HCT116 (cell line): ENCODE results near the gene SORBS1. TPM values are rescaled to one million over a fixed set of nuclear protein-coding genes. Genes with fewer than 3 reads are reported as not detected.

Experiments
- ATAC-seq: fragments of 200-7000 bp; cut with Tn5 transposase; 2 replicates; pipeline ENCODE4 v1.9.1; 2020; ENCODE audit warnings: mild to moderate bottlenecking, moderate library complexity
- BruUV-seq: library from RNA; stranded (reverse); fragments of 400-500 nt; replicated peaks from 2 replicates; lab custom pipeline; 2021; lab: Mats Ljungman, UMichigan
- CTCF ChIA-PET: fragments of 300-600 bp; sonication (Branson Sonifier 250); formaldehyde crosslinking; loops from one replicate; lab custom pipeline; 2021; ENCODE audit warnings: antibody characterized with exemption; lab: Charles Lee
- POLR2A ChIA-PET: fragments of 300-600, 350-600 bp; sonication (Branson Sonifier 250); formaldehyde crosslinking; loops from one replicate; lab custom pipeline; 2021; ENCODE audit warnings: antibody characterized with exemption; lab: Charles Lee
- RAD21 ChIA-PET, 2 experiments: fragments of 300-600 bp; sonication (Branson Sonifier 250); formaldehyde crosslinking; loops; one replicate each; lab custom pipeline; 2023; ENCODE audit warnings: low total read pairs in 2 of 2; ENCODE audit not compliant: uncharacterized antibody in 2 of 2, unreplicated experiment in 2 of 2, low non-redundant PET in 1 of 2; lab: Charles Lee
- DNase-seq: peaks from one replicate; pipeline ENCODE4 v3.0.0-alpha.2; 2010; ENCODE audit warnings: low read depth, low spot score
- H2AFZ ChIP-seq: fragments of 200-600 bp; shearing (Covaris generic), sonication (generic); 2 replicates; pipeline ENCODE4 v1.6.1; 2017; ENCODE audit warnings: low read depth, mixed run types, mixed read lengths, antibody characterized with exemption, low read length; ENCODE audit not compliant: poor library complexity, severe bottlenecking
- H3K27ac ChIP-seq: 2 replicates; pipeline ENCODE4 v1.5.1; 2012; ENCODE audit warnings: low read depth, low read length
- H3K27me3 ChIP-seq: fragments of 200-600 bp; sonication (generic); 2 replicates; pipeline ENCODE4 v1.6.1; 2016; ENCODE audit warnings: mixed run types, low read length, mixed read lengths; ENCODE audit not compliant: insufficient read depth
- H3K36me3 ChIP-seq, 2 experiments: fragments of 200-500 bp in 1 of 2; fragments of 200-600 bp in 1 of 2; sonication (Bioruptor generic) in 1 of 2; sonication (generic) in 1 of 2; 2 replicates each; pipeline versions ENCODE4 v1.5.1 to v1.6.1; 2014 to 2016; ENCODE audit warnings: low read length in 2 of 2, inconsistent platforms in 1 of 2, mixed read lengths in 1 of 2, mixed run types in 1 of 2; ENCODE audit not compliant: insufficient read depth in 2 of 2, control insufficient read depth in 1 of 2
- H3K4me1 ChIP-seq, 2 experiments: fragments of 200-600 bp in 1 of 2; sonication (generic) in 1 of 2; 2 replicates each; pipeline versions ENCODE4 v1.5.1 to v1.6.1; 2012 to 2017; ENCODE audit warnings: low read length in 2 of 2, inconsistent platforms in 1 of 2, mild to moderate bottlenecking in 1 of 2, mixed read lengths in 1 of 2, mixed run types in 1 of 2, moderate library complexity in 1 of 2; ENCODE audit not compliant: insufficient read depth in 2 of 2, control insufficient read depth in 1 of 2
- H3K4me2 ChIP-seq: fragments of 200-600 bp; sonication (generic); 2 replicates; pipeline ENCODE4 v1.6.1; 2017; ENCODE audit warnings: mixed run types, low read length, mixed read lengths
- H3K4me3 ChIP-seq, 2 experiments: fragments of 200-600 bp in 1 of 2; sonication (generic) in 1 of 2; replicated peaks in 1 of 2; 2 replicates each; pipeline ENCODE4 v1.5.1; 2011 to 2016; ENCODE audit warnings: low read length in 2 of 2, control low read depth in 1 of 2, low read depth in 1 of 2, mild to moderate bottlenecking in 1 of 2, mixed read lengths in 1 of 2, mixed run types in 1 of 2
- H3K79me2 ChIP-seq: fragments of 200-600 bp; sonication (generic); 2 replicates; pipeline ENCODE4 v1.6.1; 2017; ENCODE audit warnings: mild to moderate bottlenecking, mixed run types, low read length, moderate library complexity, mixed read lengths; ENCODE audit not compliant: insufficient read depth
- H3K9ac ChIP-seq: fragments of 200-600 bp; sonication (generic); 2 replicates; pipeline ENCODE4 v1.6.1; 2016; ENCODE audit warnings: low read length, mixed read lengths
- H3K9me2 ChIP-seq: fragments of 200-600 bp; sonication (generic), shearing (Covaris generic); 2 replicates; pipeline ENCODE4 v1.6.1; 2017; ENCODE audit warnings: mixed run types, mild to moderate bottlenecking, moderate library complexity; ENCODE audit not compliant: insufficient read depth
- H3K9me3 ChIP-seq, 2 experiments: fragments of 200-500 bp in 1 of 2; fragments of 200-600 bp in 1 of 2; sonication (Bioruptor generic) in 1 of 2; sonication (generic) in 1 of 2; 2 replicates each; pipeline ENCODE4 v1.6.1; 2014 to 2017; ENCODE audit warnings: low read length in 2 of 2, mixed read lengths in 2 of 2, inconsistent platforms in 1 of 2, low read depth in 1 of 2, mild to moderate bottlenecking in 1 of 2, mixed run types in 1 of 2, moderate library complexity in 1 of 2; ENCODE audit not compliant: control insufficient read depth in 1 of 2, insufficient read depth in 1 of 2
- H4K20me1 ChIP-seq: fragments of 200-600 bp; sonication (generic), shearing (Covaris generic); 2 replicates; pipeline ENCODE4 v1.6.1; 2017; ENCODE audit warnings: mixed run types, mild to moderate bottlenecking, moderate library complexity; ENCODE audit not compliant: insufficient read depth
- ATF3 ChIP-seq: IDR thresholded peaks from 2 replicates; pipeline ENCODE4 v1.6.1; 2012
- ELF1 ChIP-seq: IDR thresholded peaks from 2 replicates; pipeline ENCODE4 v1.6.1; 2012; ENCODE audit warnings: low read depth, borderline replicate concordance
- EZH2 ChIP-seq: fragments of 200-600 bp; sonication (generic); IDR thresholded peaks from 2 replicates; pipeline ENCODE4 v1.6.1; 2017; ENCODE audit warnings: antibody characterized with exemption, mixed run types
- FOSL1 ChIP-seq: IDR thresholded peaks from 2 replicates; pipeline ENCODE4 v1.6.1; 2012; ENCODE audit warnings: low read depth
- JUND ChIP-seq: IDR thresholded peaks from 2 replicates; pipeline ENCODE4 v1.6.1; 2012
- MAX ChIP-seq: IDR thresholded peaks from 2 replicates; pipeline ENCODE4 v1.6.1; 2012
- POLR2A ChIP-seq: IDR thresholded peaks from 2 replicates; pipeline ENCODE4 v1.7.0; 2011; ENCODE audit warnings: borderline replicate concordance; ENCODE audit not compliant: insufficient read depth, insufficient read length; ENCODE audit errors: extremely low read depth
- POLR2AphosphoS5 ChIP-seq: IDR thresholded peaks from 2 replicates; pipeline ENCODE4 v1.6.1; 2011; ENCODE audit warnings: mild to moderate bottlenecking, low read depth, low read length, moderate library complexity
- RAD21 ChIP-seq: IDR thresholded peaks from 2 replicates; pipeline ENCODE4 v1.6.1; 2012; ENCODE audit warnings: low read depth, mild to moderate bottlenecking
- REST ChIP-seq: IDR thresholded peaks from 2 replicates; pipeline ENCODE4 v1.6.1; 2012; ENCODE audit warnings: low read depth
- SIN3A ChIP-seq: IDR thresholded peaks from 2 replicates; pipeline ENCODE4 v1.6.1; 2012; ENCODE audit warnings: low read depth
- TCF7L2 ChIP-seq: IDR thresholded peaks from 2 replicates; pipeline ENCODE4 v1.7.0; 2011; ENCODE audit warnings: borderline replicate concordance, inconsistent platforms; ENCODE audit not compliant: insufficient read depth, insufficient read length; ENCODE audit errors: extremely low read depth
- YY1 ChIP-seq: IDR thresholded peaks from 2 replicates; pipeline ENCODE4 v1.6.1; 2011; ENCODE audit warnings: low read length, low read depth, moderate library complexity, mild to moderate bottlenecking; ENCODE audit not compliant: insufficient replicate concordance; ENCODE audit errors: extremely low read depth
- ZFX ChIP-seq: fragments of 450-650 bp; IDR thresholded peaks from 2 replicates; pipeline ENCODE4 v1.6.1; 2017
- ZNF274 ChIP-seq: fragments of 200-500 bp; sonication (Bioruptor generic); IDR thresholded peaks from 2 replicates; pipeline ENCODE4 v1.6.1; 2014; ENCODE audit warnings: mild to moderate bottlenecking, low read depth, low read length, inconsistent platforms
- intact Hi-C: fragments of 100-400 bp; cut with micrococcal nuclease; formaldehyde crosslinking; loops from 2 replicates; pipeline ENCODE4 v1.10.0; 2022
- total RNA-seq: library from RNA; stranded (reverse); gene quantifications from one replicate; pipeline ENCODE4 v1.2.1, GENCODE V29; 2021; ENCODE audit not compliant: unreplicated experiment

The SORBS1 gene
- total RNA-seq, 1 experiment from 2014 or later: 3.4 TPM

- Histone ChIP-seq H3K4me2 (no peak overlapping the region), H3K36me3 (no peaks in the 10 kb centered on the region), H3K9me2 (no peaks in the 10 kb centered on the region), H3K9me3 (no peaks in the 10 kb centered on the region), H3K79me2 (peaks cover 70% of the 10 kb centered on the region), H3K4me1 (peaks cover 6 to 24% of the 10 kb centered on the region in 2 experiments), H3K9ac (no peak overlapping the region), H2AFZ (no peak overlapping the region), H4K20me1 (no peaks in the 10 kb centered on the region), H3K27me3 (no peaks in the 10 kb centered on the region), H3K27ac (no peak overlapping the region), H3K4me3 (no peak overlapping the region)
- ATAC-seq (no peak), DNase-seq (no peak)
- ChIA-PET RAD21 (no interaction called here), POLR2A (interaction anchor here (0.6 kb wide), 1 partner anchor 30 kb away, joined by 3 read pairs; no protein-coding TSS in a partner anchor), CTCF (no interaction called here)
- BruUV-seq: no TSS peak
- intact Hi-C loops: no loop called here
- TF ChIP-seq EZH2 (no peak), POLR2AphosphoS5 (no peak), TCF7L2 (no peak), ZFX (no peak), ELF1 (no peak), ZNF274 (no peak), POLR2A (no peak), JUND (no peak), YY1 (no peak)
Measured at GRCh38 chr10:95278061-95278988, 282.8 kb downstream of the SORBS1 start.

GRCh38 chr10:95277614-95278013 is 283.6 kb downstream of the SORBS1 start:
- no peaks in the 10 kb centered on the region for H3K36me3 ChIP-seq
- intact Hi-C loops: no loop called here
- DNase-seq (no peak), ATAC-seq (no peak)
- no TSS peak for BruUV-seq
- no peak overlapping the region for H3K4me3 ChIP-seq
- no peaks in the 10 kb centered on the region for H4K20me1 ChIP-seq
- H3K9me2 ChIP-seq: no peaks in the 10 kb centered on the region
- ChIA-PET POLR2A (interaction anchor here (0.6 kb wide), 1 partner anchor 30 kb away, joined by 3 read pairs; no protein-coding TSS in a partner anchor), RAD21 (no interaction called here), CTCF (no interaction called here)
- no peaks in the 10 kb centered on the region for H3K9me3 ChIP-seq
- peaks cover 77% of the 10 kb centered on the region for H3K79me2 ChIP-seq
- H2AFZ ChIP-seq: no peak overlapping the region
- H3K27ac ChIP-seq: no peak overlapping the region
- no peak overlapping the region for H3K9ac ChIP-seq
- H3K4me2 ChIP-seq: no peak overlapping the region
- no peaks in the 10 kb centered on the region for H3K27me3 ChIP-seq
- peaks cover 10 to 29% of the 10 kb centered on the region in 2 experiments for H3K4me1 ChIP-seq
- TF ChIP-seq SIN3A: no peak
- TF ChIP-seq ATF3: no peak
- TF ChIP-seq RAD21: no peak
- TF ChIP-seq MAX: no peak
- TF ChIP-seq REST: no peak
- no peak for TF ChIP-seq FOSL1
- no peak for TF ChIP-seq ELF1
- TF ChIP-seq ZNF274: no peak
- no peak for TF ChIP-seq JUND
